H1 (cell line): ENCODE measurements around the gene GSC. TPM values are rescaled to one million over a fixed set of nuclear protein-coding genes. Genes with fewer than 3 reads are reported as not detected.

ENCODE experiments used
- MAFK ChIP-seq: IDR thresholded peaks from 2 replicates; pipeline ENCODE4 v1.6.1; 2012; ENCODE audit warnings: low read depth, mild to moderate bottlenecking, improper control_type of control experiment, low read length
- polyA plus RNA-seq, 7 experiments: library from polyadenylated mRNA; depleted of rRNA in 3 of 7; stranded (reverse) in 5 of 7; unstranded in 2 of 7; fragments of >200 nt in 5 of 7; fragments of 200-250 nt in 2 of 7; gene quantifications; 1 replicate in 5 of 7; 2 replicates in 1 of 7; 4 replicates in 1 of 7; pipeline versions ENCODE4 v1.2.1 to v1.2.3, GENCODE V29; 2011 to 2013; ENCODE audit warnings: missing spikeins in 2 of 7, mixed read lengths in 2 of 7
- total RNA-seq: library from RNA; stranded (reverse); fragmentation: NEBNext Ultra II Directional; extraction: Animal tissue kit (Norgen Biotek cat#: 25700); gene quantifications from 2 replicates; pipeline ENCODE4 v1.2.1, GENCODE V29; 2021

Gene GSC
- total and polyA plus RNA-seq, 2 of the 8 experiments (the other 6 are each of a cell fraction or from before 2014, with no cell fraction given) = 0.17 to 0.54 TPM

DNA sequence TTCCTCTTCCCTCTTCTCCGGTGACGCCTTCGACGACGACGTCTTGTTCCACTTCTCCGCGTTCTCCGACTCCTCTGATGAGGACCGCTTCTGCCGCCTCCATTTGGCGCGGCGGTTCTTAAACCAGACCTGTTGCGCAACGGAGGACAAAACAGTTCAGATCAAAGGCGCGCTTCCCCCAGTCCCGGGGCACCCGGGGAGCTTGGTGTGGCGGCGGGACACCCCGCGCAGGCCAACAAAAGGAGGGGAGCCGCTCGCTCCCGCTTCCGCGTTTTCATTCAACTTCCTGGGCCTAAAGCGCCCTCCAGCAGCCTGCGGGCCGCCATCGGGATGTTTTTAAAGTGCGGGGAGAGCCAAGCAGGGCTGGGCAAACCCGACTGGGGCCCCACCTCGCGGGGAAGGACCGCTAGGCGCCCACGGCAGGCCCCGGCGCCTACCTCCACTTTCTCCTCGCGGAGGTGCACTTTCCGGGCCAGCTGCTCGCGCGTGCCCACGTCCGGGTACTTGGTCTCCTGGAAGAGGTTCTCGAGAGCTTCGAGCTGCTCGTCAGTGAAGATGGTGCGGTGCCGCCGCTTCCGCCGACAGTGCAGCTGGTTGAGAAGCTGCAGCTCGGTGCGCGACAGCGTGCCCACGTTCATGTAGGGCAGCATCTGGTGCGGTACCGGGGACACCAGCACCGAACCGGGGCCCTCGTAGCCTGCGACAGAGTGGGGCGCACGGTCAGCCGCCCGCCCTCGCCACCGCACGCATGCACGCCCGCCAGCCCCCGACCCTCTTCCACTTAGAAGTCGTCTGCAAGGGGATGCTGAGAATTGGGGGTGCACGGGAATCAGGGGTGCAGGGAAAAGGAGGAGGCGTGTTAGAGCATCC lies 1.2 kb downstream of the GSC start (continued):
- TF ChIP-seq MAFK = no peak
